Stimulated activated CD4-positive, alpha-beta T cell treated with anti-CD3 and anti-CD28 coated beads, Interleukin-12 subunit alpha, Interleukin-12 subunit beta, amount 100 ng/mL, for 4 hours (primary cell): ENCODE measurements around the gene MAD1L1.

Experiments
- DNase-seq: peaks from one replicate; pipeline ENCODE4 v3.0.0-alpha.2; 2020

Gene MAD1L1

DNA sequence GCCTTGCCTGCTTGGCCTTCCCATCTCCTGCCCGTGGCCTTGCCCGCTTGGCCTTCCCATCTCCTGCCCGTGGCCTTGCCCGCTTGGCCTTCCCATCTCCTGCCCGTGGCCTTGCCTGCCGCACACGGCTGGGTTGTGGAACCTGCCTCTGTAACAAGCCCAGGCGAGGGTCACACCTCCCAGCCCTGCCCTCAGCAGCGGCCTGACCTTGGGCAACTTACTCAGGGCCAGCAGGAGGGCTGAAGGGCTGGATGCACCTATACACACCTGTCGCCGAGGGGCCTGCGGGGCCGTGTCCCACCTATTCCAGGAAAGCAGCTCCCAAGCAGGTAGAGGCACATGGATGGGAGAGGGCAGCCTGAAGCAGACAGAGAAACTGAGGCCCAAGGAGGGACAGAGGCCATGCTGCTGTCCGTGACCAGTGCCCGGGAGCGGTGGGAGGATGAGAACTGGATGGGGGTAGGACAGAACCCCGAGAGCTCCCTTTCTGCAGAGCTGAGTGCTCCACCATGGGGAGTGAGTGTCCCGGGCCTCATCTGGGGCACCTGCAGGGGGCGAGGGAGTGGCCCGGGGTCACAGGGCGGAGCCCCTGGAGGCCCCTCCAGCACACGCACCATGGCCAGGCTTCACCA, 285.0 kb downstream of the MAD1L1 start:
- DNase-seq: no peak

DNA sequence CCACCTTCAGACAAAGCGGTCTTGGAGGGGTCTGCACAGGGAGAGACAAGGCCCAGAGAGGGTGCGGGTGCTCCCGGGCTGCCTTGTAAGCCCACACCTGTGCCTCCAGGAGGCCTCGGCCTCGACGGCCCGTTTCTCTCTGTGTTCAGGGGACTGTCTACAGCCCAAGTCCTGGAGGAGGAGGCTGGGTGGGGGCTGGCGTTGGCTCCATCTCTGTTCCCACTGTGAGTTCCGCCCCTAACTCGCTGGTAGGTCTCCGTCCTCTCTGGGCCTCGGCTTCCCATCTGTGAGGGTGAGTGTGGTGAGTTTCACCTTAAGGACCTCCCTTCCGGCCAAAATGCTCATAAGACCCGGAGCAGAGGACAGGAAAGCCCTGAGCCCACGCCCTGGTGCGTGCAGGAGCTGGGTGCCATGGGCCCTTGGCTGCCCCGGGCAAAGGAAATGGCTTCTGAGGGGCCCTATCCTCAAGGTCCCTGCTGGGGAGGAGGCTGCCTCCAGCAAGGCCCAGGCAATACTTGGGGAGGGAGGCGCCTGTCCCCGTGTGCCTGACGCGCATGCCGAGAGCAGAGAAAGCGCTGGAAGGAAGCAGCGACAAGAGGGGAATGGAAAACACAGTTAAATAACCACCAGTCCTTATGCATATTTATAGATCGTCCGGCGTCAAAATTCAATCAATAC, 285.8 kb downstream of the MAD1L1 start:
- no peak for DNase-seq

DNA sequence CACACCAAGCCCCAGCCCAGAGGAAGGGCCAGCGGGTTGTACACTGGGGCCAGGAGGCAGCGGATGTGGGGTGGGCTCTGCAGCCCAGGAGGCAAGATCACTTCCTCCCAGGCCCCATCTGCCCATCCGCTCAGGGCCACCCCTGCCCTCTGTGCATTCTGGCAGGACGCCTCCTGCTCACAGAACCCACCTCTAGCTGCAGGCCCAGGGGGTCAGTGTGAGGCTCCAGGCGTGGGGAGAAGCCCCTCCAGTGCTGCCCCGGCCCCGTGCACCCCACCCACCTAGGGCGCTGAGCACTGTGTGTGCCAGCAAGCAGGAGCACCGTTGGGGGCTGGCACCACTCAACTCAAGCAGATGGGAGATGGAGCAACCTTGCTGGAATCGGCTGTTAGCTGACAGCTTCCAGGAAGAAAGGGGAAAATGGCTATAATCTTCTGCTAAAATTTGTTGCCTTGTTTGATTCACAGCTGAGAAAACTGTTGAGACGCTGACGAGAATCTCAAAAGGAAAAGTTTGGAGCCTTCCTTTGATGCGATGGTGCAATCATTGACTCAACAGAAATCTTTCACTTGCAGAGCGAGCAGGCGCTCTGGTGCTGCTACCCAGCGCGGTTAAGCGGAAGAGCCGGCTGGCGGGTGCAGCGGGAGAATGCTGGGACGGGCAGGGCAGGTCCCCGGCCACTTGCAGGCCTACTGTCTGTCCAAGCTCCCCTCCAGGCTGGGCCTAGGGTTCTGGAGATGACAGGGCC, 286.5 kb downstream of the MAD1L1 start:
- no peak for DNase-seq

- no peak for DNase-seq
Observed at GRCh38 chr7:1945558-1945957, 287.2 kb downstream of the MAD1L1 start.

DNA sequence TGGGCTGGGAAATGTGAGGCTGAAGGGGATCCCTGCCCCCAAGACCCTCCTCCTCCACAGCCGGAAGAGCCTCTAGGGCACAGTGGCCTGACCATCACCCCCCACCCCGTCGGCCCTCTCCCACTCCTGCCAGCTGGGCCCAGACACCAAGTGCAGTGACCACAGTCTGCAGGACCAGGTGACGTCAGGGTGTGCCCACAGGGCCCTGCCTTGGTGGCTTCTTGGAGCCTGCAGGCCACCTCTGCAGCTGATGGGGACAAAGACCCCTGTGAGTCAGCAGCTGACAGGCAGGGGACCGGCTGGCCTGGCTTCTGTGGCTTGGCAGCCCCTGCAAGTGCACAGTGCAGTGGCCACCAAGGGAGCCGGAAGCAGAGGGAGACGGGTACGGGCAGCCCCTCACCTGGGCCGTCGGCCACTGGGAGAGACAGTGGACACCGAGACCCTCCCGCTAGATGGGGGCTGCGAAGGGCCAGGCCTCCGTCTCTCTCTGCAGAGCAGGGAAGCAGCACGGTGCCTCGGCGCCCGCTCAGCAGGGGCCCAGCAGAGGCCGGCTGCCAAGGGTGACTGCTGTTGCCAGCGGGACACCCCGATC, 288.0 kb downstream of the MAD1L1 start:
- no peak for DNase-seq

- DNase-seq: no peak
Observed at GRCh38 chr7:1943933-1944618, 288.7 kb downstream of the MAD1L1 start.

GRCh38 chr7:1943326-1943725, 289.4 kb downstream of the MAD1L1 start:
- no peak for DNase-seq

DNA sequence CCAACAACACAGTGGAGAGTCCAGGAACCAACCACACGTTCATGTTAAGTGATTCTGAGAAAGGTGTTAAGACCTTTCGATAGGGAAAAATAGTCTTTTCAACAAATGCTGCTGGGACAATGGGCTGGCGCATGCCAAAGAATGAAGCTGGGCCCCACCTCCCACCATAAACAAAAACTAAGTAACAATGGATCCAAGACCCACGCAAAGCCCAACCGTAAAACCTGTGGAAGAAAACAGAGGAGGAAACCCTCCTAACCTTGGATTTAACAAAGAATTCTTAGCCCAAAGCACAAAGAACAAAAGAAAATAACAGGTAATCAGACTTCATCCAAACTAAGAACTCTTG, 289.8 kb downstream of the MAD1L1 start:
- DNase-seq: no peak

GRCh38 chr7:1942243-1942940, 290.4 kb downstream of the MAD1L1 start:
- no peak for DNase-seq

GRCh38 chr7:1941464-1942242, 291.1 kb downstream of the MAD1L1 start:
- no peak for DNase-seq

GRCh38 chr7:1940863-1941262, 291.9 kb downstream of the MAD1L1 start:
- no peak for DNase-seq

GRCh38 chr7:1940402-1940786, 292.4 kb downstream of the MAD1L1 start:
- DNase-seq: peak; percentile 74

GRCh38 chr7:1939434-1940401, 293.0 kb downstream of the MAD1L1 start:
- no peak for DNase-seq

DNA sequence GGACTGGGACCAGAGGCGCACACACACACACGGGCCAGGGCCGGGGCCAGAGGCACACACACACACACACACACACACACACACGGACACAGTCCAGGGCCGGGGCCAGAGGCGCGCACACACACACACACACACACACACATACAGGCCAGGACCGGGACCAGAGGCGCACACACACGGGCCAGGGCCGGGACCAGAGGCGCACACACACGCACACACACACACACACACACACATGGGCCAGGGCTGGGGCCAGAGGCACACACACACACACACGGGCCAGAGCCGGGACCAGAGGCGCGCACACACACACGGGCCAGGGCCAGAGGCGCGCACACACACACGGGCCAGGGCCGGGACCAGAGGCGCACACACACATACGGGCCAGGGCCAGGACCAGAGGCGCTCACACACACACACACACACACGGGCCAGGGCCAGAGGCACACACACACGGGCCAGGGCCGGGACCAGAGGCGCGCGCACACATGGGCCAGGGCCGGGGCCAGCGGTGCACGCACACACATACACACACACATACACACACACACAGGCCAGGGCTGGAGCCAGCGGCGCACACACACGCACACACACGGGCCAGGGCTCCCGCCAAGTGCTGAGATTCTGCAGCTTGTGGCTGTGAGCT, 293.8 kb downstream of the MAD1L1 start:
- no peak for DNase-seq

GRCh38 chr7:1937252-1937605, 295.5 kb downstream of the MAD1L1 start:
- DNase-seq: no peak

- no peak for DNase-seq
Observed at GRCh38 chr7:1936531-1937251, 296.1 kb downstream of the MAD1L1 start.

DNA sequence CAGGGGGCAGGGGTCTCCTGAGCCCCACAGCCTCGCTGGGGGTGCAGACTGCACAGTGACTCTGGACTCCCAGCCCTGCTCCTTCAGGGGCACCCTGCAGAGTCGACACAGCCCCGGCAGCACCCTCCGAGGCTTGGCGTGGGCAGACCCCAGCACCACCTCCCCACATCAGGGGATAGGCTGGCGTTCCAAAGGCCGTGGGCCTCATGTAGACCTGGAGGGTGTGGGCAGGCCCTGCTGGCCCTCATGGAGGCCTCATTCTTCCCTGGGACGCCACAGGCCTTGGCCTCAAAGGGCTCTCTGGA, 296.8 kb downstream of the MAD1L1 start:
- DNase-seq: no peak

- no peak for DNase-seq
Observed at GRCh38 chr7:1935176-1936005, 297.4 kb downstream of the MAD1L1 start.

GRCh38 chr7:1934756-1935155, 298.0 kb downstream of the MAD1L1 start:
- no peak for DNase-seq
